ENCODE measurements around the gene TMEM33.

Gene TMEM33

GRCh38 chr4:41940834-41941233 lies 5.6 kb downstream of the TMEM33 start:
- no peak for DNase-seq

- DNase-seq = no peak
These were observed 8.3 kb downstream of the TMEM33 start for GRCh38 chr4:41943506-41943905.

DNA sequence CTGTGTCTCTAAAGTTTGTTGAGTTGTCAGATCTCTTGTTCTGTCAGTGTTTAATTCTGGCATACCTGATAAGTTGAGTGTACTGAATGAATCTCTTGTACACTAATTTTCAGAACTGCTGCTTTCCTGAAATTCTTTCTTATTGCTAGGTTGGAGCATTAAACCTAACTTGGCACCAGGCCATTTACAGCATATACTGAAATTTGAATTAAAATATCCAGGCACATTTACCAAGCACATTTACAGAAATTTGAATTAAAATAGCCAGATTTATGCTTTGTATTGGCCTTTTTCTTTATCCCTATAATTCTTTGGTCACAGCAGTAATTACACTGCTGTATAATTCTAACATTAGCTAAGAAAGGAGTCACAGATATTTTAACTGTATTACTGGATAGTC lies 8.9 kb downstream of the TMEM33 start:
- no peak for DNase-seq

GRCh38 chr4:41949531-41949930 lies 14.3 kb downstream of the TMEM33 start:
- no peak for DNase-seq

DNA sequence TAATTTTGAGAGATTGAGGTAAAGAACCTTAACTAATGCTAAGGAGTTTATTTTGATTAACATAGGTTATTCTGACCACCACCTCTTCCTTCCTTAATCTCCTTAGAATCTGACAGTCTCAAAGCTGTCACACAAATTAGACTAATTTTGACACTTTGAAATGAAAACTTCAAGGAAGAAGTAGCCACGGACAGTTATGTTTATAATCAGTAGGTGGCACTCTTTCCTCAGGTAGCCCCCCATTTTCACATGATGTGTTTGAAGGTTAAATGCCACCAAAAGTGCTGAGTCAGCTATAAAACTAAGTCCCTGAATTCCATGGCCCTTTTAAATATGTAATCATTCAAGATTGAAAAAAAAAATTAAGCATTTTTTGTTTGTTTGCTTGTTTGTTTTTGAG lies 22.4 kb downstream of the TMEM33 start:
- DNase-seq = no peak

- no peak for DNase-seq
These were observed 27.9 kb downstream of the TMEM33 start for GRCh38 chr4:41963105-41963504.

- DNase-seq = no peak
These were observed 29.2 kb downstream of the TMEM33 start for GRCh38 chr4:41964401-41964800.

- no peak for DNase-seq
These were observed 32.2 kb downstream of the TMEM33 start for GRCh38 chr4:41967392-41967791.

DNA sequence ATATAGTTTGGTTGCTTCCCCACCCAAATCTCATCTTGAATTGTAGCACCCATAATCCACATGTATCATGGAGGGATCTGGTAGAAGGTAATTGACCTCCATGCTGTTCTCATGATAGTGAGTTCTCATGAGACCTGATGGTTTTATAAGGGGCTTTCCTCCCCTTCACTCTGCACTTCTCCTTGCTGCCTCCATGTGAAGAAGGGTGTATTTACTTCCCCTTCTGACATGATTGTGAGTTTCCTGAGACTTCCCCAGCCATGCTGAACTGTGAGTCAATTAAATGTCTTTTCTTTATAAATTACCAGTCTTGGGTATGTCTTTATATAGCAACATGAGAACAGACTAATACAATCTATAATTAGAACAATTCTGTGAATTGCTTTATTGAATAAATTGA lies 34.4 kb downstream of the TMEM33 start:
- no peak for DNase-seq

- DNase-seq = no peak
These were observed 40.1 kb downstream of the TMEM33 start for GRCh38 chr4:41975341-41975740.

GRCh38 chr4:41976775-41977516 lies 41.7 kb downstream of the TMEM33 start:
- no peak for DNase-seq

DNA sequence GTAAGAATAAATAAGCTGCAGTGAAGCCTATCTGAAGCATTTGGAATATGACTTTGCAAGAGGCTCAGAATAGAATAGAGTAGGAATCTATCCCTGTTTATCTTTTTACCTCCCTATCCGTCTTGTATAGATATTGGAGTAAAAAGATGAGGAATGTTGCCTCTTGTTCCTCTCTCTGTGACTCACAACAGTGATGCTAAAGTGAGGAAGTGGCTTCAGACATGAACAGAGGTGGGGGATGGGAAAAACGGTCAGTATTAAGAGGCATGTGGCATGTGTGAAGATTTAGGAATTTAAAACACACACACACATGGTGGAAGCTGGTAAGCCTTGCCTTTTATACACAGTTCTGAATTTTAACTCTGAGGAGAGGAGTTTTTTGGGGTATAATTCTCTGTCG lies 42.5 kb downstream of the TMEM33 start:
- DNase-seq = no peak

- no peak for DNase-seq
These were observed 46.2 kb downstream of the TMEM33 start, which contains the start of gene DCAF4L1 for GRCh38 chr4:41981456-41981855. Gene DCAF4L1 (plus strand): TSS chr4:41981756. CDS start chr4:41981793, 37 bp downstream.

DNA sequence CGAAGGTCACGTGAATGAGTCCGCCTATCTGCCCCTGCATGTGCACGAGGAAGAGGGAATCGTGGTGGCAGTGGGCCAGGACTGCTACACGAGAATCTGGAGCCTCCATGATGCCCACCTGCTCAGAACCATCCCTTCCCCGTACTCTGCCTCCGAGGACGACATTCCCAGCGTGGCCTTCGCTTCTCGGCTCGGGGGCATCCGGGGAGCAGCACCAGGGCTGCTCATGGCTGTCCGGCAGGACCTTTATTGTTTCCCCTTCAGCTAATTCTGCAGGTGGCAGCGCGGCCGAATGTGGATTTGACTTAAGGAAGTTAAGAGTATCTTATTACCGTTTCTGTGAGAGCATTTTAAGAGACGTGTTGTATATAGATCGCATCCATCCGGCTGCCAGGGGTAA lies 47.5 kb downstream of the TMEM33 start:
- no peak for DNase-seq

- no peak for DNase-seq
These were observed 49.9 kb downstream of the TMEM33 start for GRCh38 chr4:41985151-41985550.

DNA sequence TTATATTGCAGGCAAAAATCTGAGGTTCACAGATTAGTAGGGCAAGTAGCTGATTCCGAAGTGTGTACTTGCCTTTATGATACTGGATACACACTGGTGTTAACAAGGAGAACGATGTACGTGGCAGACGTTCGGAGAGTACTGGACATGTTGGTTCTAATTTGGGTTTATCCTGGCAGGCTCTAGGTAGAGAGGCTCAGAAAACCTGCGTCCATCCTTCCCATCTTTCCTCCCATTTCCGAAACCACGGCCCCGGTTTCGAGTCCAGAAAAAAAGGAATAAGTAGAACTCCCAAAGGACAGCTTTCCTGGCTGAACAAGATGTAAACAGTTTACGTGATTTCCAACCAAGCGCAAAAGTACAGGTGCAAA lies 54.8 kb downstream of the TMEM33 start:
- no peak for DNase-seq

DNA sequence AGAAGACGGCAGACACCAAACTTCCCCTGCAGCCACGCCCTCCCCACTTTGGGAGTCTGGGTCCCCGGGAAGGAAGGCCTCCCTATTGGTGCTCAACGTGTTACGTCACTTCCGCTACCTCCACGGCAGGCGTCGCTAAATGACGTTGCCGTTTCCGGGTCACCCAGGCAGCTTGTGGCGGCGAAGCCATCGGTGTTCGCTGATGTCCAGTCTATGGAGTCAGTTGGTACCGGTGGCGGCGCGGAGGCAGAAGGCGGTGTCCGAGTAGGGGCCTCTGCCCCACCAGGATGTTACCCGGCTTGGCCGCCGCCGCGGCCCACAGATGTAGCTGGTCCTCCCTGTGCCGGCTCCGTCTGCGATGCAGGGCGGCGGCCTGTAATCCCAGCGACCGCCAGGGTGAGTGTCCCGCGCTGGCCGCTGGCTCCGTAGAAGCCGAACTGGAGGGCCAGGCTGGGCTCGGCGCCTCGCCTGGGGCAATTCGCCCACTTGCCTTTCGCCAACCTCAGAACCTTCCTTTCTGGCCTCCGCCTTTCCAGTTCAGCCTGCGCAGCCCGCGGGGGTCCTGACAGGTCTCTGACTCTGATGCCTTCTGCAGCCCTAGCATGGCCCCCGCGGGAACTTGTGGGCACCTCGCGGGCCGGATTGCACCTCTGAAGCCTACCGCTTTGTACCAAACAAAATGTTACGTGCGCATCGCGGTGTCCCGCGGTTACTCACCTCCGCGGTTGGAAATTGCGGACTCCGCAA lies 55.3 kb downstream of the TMEM33 start, which contains the start of gene SLC30A9:
TSS of gene SLC30A9 (plus strand) at position 166 of the 747 bp plus-strand sequence. CDS start at position 288, 122 bp downstream.
- peak; percentile 93 for DNase-seq

DNA sequence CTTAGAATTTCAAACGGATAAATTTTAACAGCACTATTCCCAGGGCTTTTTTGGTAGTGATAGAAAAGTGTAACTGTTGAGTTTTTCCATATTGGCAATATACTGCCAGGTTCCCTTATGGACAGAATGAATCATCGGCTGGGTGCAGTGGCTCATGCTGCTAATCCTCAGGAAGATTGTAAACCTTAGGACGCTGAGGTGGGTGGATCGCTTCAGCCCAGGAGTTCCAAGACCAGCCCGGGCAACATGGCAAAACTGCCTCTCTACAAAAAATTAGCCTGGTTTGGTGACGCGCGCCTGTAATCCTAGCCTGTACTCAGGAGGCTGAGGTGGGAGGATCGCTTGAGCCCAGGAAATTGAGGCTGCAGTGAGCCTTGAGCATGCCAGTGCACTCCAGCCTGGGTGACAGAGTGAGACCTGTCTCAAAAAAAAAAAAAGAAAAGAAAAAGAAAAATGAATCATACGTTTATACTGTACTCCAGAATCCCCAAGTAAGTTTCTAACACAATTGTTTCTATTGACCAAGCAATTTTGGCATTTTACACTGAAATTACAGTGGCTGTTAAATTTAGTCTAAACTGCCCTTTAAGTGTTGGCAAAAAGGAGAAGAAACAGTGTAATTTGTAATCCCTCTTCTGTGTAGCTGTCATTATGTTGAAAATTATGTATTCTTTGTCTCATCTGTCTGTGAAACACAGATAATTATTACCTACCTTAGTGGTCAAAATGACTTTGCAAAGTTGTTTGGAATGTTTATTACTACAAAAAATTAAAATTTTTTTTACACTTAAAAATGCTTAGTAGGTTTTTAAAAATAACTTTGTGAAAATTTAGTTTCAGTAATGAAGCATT lies 56.9 kb downstream of the TMEM33 start:
- no peak for DNase-seq

- no peak for DNase-seq
These were observed 58.0 kb downstream of the TMEM33 start for GRCh38 chr4:41992967-41993857.

DNA sequence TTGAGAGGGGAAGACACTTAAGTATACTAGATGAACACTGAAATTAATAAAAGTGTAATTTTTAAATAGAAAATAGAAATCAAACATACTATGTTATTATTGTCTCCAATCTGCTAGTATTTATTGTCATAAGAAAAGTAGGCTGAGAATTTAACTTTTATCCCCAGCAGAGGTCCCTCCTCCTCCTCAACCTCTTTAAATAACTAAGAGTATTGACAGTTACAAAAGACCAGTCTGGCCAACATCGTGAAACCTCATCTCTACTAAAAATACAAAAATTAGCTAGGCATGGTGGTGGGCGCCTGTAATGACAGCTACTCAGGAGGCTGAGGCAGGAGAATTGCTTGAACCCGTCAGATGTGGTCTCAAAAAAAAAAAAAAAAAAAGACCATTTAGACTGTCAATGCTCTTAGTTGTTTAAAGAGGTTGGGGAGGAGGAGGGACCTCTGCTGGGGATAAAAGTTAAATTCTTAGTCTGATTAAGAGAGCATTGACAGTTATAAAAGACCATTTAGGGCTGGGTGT lies 59.3 kb downstream of the TMEM33 start:
- DNase-seq = no peak

DNA sequence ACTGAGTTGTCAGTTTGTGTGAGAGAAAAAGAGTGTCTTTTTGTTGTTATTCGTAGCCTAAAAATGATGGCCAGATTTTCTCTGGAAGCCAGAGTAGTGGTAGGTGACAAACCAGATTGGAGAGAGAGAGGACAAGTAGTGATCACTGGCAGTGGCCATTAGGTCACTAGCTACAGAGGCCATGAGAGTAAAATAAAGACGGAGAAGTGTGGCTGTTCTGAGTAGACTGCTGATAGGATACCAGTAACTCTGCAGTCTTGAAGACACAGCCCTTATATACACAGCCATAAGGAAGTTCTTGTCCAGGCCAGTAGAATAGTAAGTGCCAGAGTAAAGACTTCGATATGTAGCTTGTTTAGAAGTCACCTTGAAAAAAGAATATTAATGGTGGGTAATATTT lies 62.8 kb downstream of the TMEM33 start:
- DNase-seq = no peak

- DNase-seq = no peak
These were observed 64.1 kb downstream of the TMEM33 start for GRCh38 chr4:41999321-41999720.

All from activated naive CD4-positive, alpha-beta T cell treated with Interleukin-2 at 50 U/mL for 16 hours (primary cell).